ENCODE results near the gene ADAMTS2. TPM values are rescaled to one million over a fixed set of nuclear protein-coding genes. Genes with fewer than 3 reads are reported as not detected.

The ADAMTS2 gene
- total and polyA plus RNA-seq, 2 of the 4 experiments (the other 2 are of a cell fraction) = 19.0 to 58.8 TPM

- TF ChIP-seq CTCF (conservative IDR thresholded peaks at IDR 0.05; ENCODE audit: low read depth, low read length) (peak; percentile 70), POLR2A (IDR thresholded peaks at IDR 0.05; ENCODE audit: low read depth, low read length) (no peak; the same call in 1 of the 2 replicates), MAFK (IDR thresholded peaks at IDR 0.05; ENCODE audit: low read depth, low read length) (no peak)
Measured at GRCh38 chr5:179343719-179344430, 1.4 kb downstream of the ADAMTS2 start (continued).
